Suppressor macrophage (primary cell): ENCODE results near the gene TMEM33.

ENCODE experiments used
- DNase-seq, 4 experiments: peaks; one replicate each; pipeline ENCODE4 v3.0.0-alpha.2; 2020 to 2022

The TMEM33 gene

DNA sequence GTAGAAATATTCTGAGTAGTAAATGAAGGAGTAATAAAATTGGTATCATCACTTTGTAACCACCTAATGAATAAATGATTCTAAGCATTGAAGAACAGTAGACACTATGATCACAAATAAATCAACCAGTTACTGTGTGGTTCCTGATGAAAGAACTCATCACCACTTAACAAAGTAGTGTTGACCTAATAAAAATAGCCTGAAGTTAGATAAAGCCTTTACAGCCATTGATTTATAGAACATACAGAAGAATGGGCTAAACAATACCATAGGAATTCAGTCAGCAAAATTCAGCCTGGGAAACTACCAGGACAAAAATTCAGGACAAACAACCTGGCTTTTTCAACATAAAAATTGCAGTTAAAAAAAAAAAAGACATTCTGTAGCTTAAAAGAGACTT lies 64.1 kb downstream of the TMEM33 start:
- no peak for DNase-seq

DNA sequence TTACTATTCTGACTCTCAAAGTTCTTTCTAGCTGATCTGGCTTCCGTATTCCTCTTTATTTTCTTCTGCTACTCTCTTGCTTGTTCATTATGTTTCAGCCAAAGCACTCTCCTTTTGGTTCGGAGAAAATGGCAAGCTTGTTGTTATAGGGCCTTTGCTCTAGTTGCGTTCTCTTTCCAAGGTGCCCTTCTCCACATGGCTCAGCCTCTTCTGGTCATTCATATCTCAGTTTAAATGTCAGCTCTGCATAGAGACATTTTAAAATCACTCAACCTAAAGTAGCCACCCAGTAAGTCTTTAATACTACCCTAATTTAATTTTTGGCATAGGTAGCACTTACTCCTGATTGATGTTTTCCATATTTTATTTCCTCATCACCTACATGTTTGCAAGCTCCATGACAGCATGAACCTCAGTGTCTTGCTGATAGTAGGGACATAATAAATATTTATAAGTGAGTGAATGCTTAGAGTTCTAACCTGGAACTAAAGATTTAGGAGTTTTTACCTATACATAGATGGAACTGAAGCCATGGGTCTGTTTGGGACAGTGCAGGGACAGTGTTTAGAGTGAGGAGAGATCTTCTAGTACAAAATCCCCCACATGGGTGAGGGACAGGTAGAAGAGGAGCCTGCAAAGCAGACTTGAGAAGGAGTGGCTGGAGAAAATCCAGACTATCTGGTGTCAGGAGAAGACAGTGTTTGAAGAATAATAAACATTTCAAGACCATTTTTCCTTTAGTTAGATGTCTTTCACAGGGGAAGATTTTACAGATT lies 73.0 kb downstream of the TMEM33 start:
- DNase-seq: no peak
